ENCODE data around the gene LITAFD.
"Not testable (repeated sequence)": the region's sequence is repeated elsewhere in the genome, so short reads cannot be mapped to it uniquely, and the experiment has no call there.

The LITAFD gene

DNA sequence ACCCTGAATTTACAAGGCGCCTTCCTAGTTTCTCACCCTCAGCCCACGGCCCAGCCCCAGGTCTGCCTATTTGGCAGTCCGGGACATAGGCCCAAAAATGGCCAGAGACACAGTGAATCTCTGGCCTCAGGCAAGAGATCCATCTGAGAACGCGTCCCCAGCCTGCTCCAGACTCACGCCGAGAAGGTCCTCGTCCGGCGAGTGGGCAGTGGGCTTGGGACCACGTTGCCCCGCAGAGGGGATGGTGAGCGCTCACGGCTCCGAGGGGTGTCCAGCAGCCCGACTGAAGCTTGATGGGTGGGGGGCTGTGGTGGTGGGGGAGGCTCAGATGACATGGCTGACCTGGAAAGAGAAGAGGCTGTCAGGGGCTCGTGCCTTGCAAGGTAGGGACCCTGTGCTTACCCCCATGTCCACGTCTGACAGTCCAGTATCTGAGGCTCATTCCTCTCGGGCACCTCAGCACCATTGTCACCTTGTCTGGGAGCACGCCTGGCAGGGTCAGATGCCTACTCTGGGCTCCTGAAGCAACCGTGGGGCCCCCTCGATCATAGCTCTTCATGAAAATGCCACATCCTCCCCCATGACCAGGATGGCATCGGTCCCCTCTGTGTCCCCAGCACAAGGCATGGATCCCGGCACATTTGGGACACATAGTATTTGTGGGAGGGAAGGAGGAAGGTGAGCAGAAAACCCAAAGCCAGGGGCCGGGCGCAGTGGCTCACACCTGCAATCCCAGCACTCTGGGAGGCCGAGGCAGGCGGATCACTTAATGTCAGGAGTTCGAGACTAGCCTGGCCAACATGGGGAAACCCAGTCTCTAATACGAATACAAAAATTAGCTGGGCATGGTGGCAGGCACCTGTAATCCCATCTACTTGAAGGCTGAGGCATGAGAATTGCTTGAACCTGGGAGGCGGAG, 22.9 kb upstream of the LITAFD start:
- DNase-seq: no peak

DNA sequence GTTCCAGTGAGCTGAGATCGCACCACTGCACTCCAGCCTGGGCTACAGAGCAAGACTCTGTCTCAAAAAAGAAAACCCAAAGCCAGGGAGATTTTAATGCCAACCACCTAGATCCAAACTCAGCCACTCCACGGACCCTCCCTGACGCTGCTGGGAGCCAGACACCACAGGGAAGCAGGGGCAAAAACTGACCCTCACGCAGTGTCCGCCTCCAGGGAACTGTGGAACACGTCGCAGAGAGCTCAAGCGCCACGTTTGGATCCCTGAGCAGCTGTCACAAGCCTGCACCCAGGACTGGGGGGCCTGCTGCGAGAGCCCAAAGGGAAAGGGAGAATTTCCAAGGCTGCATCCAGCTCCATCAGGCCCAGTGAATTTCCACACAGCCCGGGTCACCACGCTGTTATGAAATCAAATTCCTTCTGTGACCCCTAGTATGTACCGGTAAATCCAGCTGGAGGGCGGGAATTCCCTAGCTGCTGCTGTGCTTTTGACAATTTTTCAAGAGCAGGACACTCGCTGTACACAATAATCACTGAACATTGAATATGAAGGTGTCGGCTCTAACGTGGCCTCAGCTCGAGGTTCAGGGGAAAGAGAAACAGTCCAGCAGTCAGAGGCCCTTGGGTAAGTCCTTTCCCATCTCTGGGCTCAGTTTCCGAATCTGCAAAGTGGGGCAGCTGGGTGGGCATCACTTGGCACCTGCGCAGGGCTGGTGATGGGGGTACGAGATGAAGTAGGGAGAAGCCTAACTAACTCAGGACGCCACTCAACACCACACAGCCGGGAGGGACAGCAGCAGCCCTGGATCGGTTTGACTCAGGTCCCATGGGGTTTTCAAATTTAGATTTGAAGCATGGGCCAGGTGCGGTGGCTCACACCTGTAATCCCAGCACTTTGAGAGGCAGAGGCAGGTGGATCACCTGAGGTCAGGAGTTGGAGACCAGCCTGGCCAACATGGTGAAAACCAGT, 22.0 kb upstream of the LITAFD start:
- no peak for DNase-seq

DNA sequence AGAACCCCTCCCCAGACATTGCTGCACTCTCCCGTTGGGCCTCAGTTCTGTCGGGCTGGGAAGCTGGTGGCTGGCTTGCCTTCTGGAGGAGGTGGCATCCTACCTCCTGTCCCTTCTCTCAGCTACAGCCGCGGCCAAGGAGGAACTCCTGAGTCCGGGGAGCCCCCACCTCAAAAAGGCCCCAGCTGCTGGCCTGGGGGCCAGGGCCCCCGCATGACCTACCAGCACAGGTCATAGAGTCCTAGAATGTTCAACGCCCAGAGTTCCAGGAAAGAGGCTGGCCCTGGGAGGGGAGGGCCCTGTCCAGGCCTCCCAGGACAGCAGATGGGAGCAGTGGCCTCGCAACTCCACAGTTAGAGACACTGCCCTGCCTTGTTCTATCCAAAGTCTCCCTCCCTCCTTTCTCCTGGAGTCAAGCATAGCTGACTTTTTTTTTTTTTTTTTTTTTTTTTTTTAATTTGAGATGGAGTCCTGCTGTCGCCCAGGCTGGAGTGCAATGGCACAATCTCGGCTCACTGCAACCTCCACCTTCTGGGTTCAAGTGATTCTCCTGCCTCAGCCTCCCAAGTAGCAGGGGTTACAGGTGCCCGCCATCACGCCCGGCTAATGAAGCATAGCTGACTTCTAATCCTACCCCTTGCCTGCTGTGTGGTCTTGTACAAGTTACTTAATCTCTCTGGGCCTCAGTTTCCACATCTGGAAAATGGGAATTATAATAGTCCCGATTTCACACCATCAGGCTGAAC, 20.4 kb upstream of the LITAFD start:
- DNase-seq: no peak

DNA sequence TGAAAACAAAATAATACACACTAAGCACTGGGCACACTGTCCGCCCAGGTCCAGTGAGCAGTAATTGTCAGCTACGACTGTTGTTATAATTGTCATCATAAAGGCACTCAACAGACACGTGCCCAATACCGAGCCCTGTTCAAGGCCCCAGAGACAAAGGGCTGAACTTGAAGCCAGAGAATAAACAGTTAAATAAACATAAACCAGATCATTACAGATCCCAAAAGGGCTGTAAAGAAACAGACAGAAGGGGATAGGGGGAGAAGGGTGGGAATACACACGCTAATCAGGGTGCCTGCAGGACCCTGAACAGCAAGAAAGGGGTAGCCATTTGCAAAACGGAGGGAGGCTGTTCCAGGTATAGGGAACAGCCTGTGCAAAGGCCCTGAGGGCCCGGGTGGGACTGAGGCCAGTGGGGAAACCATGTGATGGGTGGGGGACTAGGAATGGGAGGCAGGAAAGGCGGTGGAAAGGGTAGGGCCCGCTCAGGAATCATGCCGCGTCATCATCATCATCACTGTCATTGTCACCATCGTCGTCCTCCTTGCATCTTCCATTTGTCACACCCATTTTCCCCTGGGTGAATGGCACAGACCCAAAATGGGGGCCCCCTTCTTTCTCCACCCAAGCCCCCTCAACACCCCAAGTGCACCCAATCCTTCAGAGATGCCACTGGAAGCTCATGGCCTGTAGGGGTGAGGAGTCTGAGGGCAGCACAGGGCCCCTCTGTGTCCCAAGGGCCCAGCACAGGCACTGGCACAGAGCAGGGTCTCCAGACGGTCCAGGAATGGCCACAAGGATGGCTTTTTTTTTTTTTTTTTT, 19.6 kb upstream of the LITAFD start:
- DNase-seq: no peak

DNA sequence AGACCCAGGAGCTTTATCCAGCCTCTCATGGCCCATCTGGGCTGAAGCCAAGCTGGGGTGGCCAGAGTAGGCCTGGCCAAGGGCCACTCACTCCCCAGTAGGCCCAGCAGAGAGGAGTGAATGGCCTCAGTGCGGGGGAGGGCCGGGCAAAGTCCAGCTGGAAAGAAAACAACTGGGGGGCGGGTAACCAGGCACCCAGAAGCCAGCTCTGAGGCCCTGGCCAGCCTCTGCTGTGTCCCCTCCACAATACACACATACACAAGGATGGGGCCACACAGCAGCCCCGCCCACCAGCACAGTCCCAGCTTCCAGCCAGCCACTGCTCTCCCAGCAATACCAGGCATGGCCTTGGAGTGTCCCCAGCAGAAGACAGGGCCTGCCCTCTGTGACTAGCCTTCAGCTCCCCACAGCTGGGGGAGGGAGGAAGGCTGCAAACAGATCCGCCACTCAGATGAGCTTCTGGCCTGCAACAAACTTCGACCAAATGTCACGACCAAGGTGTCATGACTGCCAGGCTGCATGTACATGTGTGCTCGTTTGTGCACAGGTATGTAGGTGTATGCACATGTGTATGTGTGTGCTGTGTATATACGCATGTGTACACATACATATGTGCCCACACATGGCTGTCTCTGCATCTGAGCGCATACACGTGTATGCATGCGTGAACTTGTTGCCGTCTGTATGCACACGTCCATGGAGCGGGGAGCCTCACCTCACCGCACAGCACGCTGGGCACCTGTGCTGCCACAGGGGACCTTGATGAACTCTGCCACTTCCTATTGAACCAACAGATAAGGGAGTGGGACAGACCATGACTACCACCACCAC, 18.3 kb upstream of the LITAFD start:
- DNase-seq: no peak

DNA sequence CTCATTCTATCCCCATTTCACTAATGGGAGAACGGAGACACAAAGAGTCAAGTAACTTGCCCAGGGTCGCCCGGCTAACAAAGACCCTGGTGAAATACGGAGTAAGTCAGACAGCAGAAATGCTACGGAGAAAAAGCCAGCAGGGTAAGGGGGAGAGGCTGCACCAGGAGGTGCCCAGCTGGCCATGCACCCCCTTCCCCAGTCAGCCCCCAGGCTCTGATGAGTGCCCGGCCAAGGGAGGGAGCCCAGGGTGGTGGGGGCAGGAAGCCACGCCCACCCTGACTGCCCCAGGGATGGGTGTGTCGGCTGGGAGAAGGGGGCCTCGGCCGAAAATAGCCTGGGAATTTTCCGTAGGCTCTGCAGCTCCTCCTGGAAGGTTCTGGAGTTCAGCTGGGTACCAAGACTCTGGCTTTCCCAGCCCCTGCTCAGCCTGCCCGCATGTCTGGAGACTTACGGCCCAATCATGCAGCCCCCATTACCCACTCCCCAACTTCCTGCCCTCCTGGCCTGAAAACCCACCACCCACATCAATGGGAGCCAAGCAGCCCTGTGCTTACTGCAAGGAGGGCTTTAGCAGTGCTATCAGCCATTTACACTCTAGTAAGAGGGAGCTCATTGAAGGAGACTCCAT, 17.6 kb upstream of the LITAFD start:
- DNase-seq: no peak

GRCh38 chr16:8865145-8865882, 16.8 kb upstream of the LITAFD start:
- DNase-seq: no peak

GRCh38 chr16:8866118-8866883, 15.8 kb upstream of the LITAFD start:
- no peak for DNase-seq

GRCh38 chr16:8866884-8867215, 15.3 kb upstream of the LITAFD start:
- DNase-seq: no peak

GRCh38 chr16:8867216-8867931, 14.8 kb upstream of the LITAFD start:
- no peak for DNase-seq

DNA sequence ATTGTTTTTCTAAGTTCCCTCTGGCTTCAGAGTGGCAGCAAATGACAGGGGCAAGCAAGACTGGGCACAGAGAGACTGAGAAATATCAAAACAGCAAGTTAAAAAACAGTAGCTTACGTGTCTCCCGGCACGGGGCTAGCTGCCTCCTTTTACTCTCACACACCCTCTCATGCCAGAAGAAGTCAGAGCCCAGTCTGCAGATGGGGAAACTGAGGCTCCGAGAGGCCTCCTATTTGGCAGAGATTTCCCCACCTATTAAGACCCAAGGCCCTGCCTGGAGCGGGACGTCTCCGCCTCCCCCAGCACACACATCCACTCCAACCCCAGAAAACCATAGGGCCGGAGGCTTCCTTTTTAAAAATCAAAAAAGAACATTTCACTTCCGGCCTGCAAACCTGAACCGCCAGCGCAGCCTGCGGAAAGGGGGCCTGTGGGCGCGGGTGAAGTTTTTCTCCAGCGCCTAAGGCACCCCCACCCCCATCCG, 14.2 kb upstream of the LITAFD start:
- DNase-seq: no peak

GRCh38 chr16:8868416-8869211, 13.5 kb upstream of the LITAFD start, which contains the start of gene CARHSP1:
CARHSP1 (minus strand) TSS chr16:8869006; CDS start chr16:8859328, 9,678 bp downstream.
- DNase-seq: peak; percentile 80

DNA sequence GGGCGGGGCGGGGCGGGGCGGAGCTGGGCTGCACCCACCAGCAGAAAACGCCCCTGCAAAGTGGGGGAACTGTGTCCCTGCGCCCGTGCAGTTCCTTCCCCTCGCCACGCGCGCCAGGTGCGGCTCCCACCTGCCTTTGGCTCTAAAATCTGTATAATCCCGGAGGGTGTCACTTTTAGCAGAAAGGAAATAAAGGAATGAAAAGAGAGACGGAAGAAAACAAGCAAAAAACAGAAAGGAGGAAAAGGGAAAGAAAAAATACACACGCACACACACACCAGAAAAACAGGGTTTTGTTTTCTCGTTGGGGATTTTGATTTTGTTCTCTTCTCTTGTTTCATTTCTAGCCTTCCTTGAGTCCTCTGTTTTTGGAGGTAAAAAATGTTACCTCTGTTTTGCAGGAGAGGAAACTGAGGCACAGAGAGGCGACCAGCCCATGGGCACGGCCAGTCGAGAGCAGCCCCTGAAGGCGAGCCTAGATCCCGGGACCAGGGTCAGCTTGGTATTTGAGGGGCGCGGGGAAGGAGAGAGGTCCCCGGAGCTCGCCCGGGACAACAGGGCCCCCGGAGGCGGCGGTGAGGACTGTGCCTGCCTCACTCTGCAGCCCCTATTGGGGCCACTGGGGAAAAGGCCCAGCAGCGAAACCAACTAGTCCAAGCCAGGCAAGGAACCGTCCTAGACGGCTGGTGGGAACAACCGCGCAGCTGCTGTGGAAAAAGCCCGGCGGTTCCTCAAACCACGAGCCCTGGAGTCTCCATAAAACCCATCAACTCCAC, 12.8 kb upstream of the LITAFD start:
- DNase-seq: no peak

DNA sequence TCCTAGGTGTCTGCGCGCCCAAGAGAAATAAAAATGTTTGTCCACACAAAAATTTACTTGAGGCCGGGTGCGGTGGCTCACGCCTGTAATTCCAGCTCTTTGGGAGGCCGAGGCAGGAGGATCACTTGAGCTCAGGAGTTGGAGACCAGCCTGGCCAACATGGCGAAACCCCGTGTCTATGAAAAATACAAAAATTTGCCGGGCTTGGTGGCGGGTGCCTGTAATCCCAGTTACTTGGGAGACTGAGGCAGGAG, 12.2 kb upstream of the LITAFD start:
- not testable (repeated sequence) for DNase-seq

DNA sequence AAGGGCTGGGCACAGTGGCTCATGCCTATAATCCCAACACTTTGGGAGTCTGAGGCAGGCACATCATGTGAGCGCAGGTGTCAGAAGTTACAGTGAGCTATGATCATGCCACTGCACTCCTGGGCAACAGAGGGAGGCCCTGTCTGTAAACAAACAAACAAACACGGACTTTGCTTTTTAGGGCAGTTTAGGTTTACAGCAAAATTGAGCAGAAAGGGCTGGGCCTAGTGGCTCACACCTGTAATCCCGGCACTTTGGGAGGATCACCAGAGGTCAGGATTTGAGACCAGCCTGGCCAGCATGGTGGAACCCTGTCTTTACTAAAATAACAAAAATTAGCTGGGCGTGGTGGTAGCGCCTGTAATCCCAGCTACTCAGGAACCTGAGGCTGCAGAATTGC, 10.1 kb upstream of the LITAFD start:
- no peak for DNase-seq

- no peak for DNase-seq
Observed at GRCh38 chr16:8872967-8873865, 8.9 kb upstream of the LITAFD start.

All from GOT3 (cell line).